H9 (cell line): ENCODE results near the gene RANBP6. TPM values are rescaled to one million over a fixed set of nuclear protein-coding genes. Genes with fewer than 3 reads are reported as not detected.

Source experiments
- DNase-seq: peaks from one replicate; pipeline ENCODE4 v3.0.0-alpha.2; 2017
- H2AFZ ChIP-seq: one replicate; pipeline ENCODE4 v1.6.1; 2013; ENCODE audit warnings: mild to moderate bottlenecking, low read length, control low read depth, moderate library complexity
- H2AK5ac ChIP-seq: 2 replicates; pipeline ENCODE4 v1.6.1; 2013; ENCODE audit warnings: low read length, control low read depth, mixed read lengths; ENCODE audit not compliant: insufficient read length
- H2BK120ac ChIP-seq: one replicate; pipeline ENCODE4 v1.6.1; 2013; ENCODE audit warnings: low read depth, mild to moderate bottlenecking, low read length, control low read depth, inconsistent platforms; ENCODE audit not compliant: poor library complexity, severe bottlenecking
- H2BK12ac ChIP-seq: 2 replicates; pipeline ENCODE4 v1.6.1; 2013; ENCODE audit warnings: low read length, control low read depth, mixed read lengths, low read depth; ENCODE audit not compliant: insufficient read length
- H2BK15ac ChIP-seq: 2 replicates; pipeline ENCODE4 v1.6.1; 2013; ENCODE audit warnings: low read depth, low read length, control low read depth
- H2BK20ac ChIP-seq: one replicate; pipeline ENCODE4 v1.6.1; 2013; ENCODE audit warnings: low read depth, mild to moderate bottlenecking, low read length, control low read depth, inconsistent platforms; ENCODE audit not compliant: poor library complexity, severe bottlenecking
- H2BK5ac ChIP-seq: 2 replicates; pipeline ENCODE4 v1.6.1; 2013; ENCODE audit warnings: low read length, control low read depth, mixed read lengths; ENCODE audit not compliant: insufficient read length
- H3K14ac ChIP-seq: 2 replicates; pipeline ENCODE4 v1.6.1; 2013; ENCODE audit warnings: low read length, control low read depth; ENCODE audit not compliant: insufficient read depth
- H3K18ac ChIP-seq: 2 replicates; pipeline ENCODE4 v1.6.1; 2013; ENCODE audit warnings: low read depth, mild to moderate bottlenecking, mixed read lengths, low read length, control low read depth; ENCODE audit not compliant: insufficient read length
- H3K23ac ChIP-seq: 2 replicates; pipeline ENCODE4 v1.6.1; 2013; ENCODE audit warnings: low read length, control low read depth, mixed read lengths, low read depth; ENCODE audit not compliant: insufficient read length
- H3K23me2 ChIP-seq: 2 replicates; pipeline ENCODE4 v1.6.1; 2013; ENCODE audit warnings: low read depth, mild to moderate bottlenecking, mixed read lengths, low read length, control low read depth; ENCODE audit not compliant: insufficient read length, poor library complexity, severe bottlenecking
- H3K27ac ChIP-seq: 2 replicates; pipeline ENCODE4 v1.5.1; 2013; ENCODE audit warnings: low read length, control low read depth, mixed read lengths, low read depth; ENCODE audit not compliant: insufficient read length
- H3K27me3 ChIP-seq: 2 replicates; pipeline ENCODE4 v1.6.1; 2013; ENCODE audit warnings: low read length, control low read depth, inconsistent platforms; ENCODE audit not compliant: insufficient read depth
- H3K4ac ChIP-seq: 2 replicates; pipeline ENCODE4 v1.6.1; 2013; ENCODE audit warnings: low read depth, mild to moderate bottlenecking, control low read depth, inconsistent platforms, low read length, moderate library complexity
- H3K4me1 ChIP-seq: 2 replicates; pipeline ENCODE4 v1.6.1; 2013; ENCODE audit warnings: low read length, control low read depth, inconsistent platforms; ENCODE audit not compliant: insufficient read depth
- H3K4me2 ChIP-seq: 2 replicates; pipeline ENCODE4 v1.6.1; 2013; ENCODE audit warnings: low read length, control low read depth, mixed read lengths; ENCODE audit not compliant: insufficient read length, insufficient read depth
- H3K56ac ChIP-seq: 2 replicates; pipeline ENCODE4 v1.6.1; 2013; ENCODE audit warnings: low read depth, mild to moderate bottlenecking, mixed read lengths, low read length, control low read depth; ENCODE audit not compliant: insufficient read length
- H3K79me1 ChIP-seq: 2 replicates; pipeline ENCODE4 v1.6.1; 2013; ENCODE audit warnings: low read depth, mild to moderate bottlenecking, moderate library complexity, low read length, control low read depth, inconsistent platforms; ENCODE audit not compliant: insufficient read depth, poor library complexity, severe bottlenecking
- H3K79me2 ChIP-seq: 2 replicates; pipeline ENCODE4 v1.6.1; 2013; ENCODE audit warnings: low read length, control low read depth, inconsistent platforms; ENCODE audit not compliant: insufficient read depth
- H3K9ac ChIP-seq: 2 replicates; pipeline ENCODE4 v1.6.1; 2013; ENCODE audit warnings: low read length, control low read depth, mixed read lengths; ENCODE audit not compliant: insufficient read length; ENCODE audit errors: extremely low read depth
- H3K9me3 ChIP-seq: one replicate; pipeline ENCODE4 v1.6.1; 2013; ENCODE audit warnings: low read depth, low read length, inconsistent platforms; ENCODE audit not compliant: control insufficient read depth
- H3T11ph ChIP-seq: one replicate; pipeline ENCODE4 v1.6.1; 2013; ENCODE audit warnings: mild to moderate bottlenecking, low read length, control low read depth, inconsistent platforms
- H4K20me1 ChIP-seq: one replicate; pipeline ENCODE4 v1.6.1; 2013; ENCODE audit not compliant: control insufficient read depth, insufficient read length, insufficient read depth
- H4K5ac ChIP-seq: 2 replicates; pipeline ENCODE4 v1.6.1; 2013; ENCODE audit warnings: low read depth, mild to moderate bottlenecking, mixed read lengths, low read length, control low read depth; ENCODE audit not compliant: insufficient read length
- H4K8ac ChIP-seq: replicated peaks from 2 replicates; pipeline ENCODE4 v1.6.1; 2013; ENCODE audit warnings: low read length, control low read depth, mixed read lengths, low read depth; ENCODE audit not compliant: insufficient read length
- H4K91ac ChIP-seq: 2 replicates; pipeline ENCODE4 v1.6.1; 2013; ENCODE audit warnings: low read depth, mild to moderate bottlenecking, moderate library complexity, mixed read lengths, low read length, control low read depth; ENCODE audit not compliant: insufficient read length
- H3K27ac Mint-ChIP-seq, 3 experiments: 2 replicates in 2 of 3; 3 replicates in 1 of 3; pipeline ENCODE4 v1.8.0; 2020 to 2021; ENCODE audit warnings: mixed read lengths in 3 of 3, mild to moderate bottlenecking in 1 of 3, moderate library complexity in 1 of 3
- H3K27me3 Mint-ChIP-seq: 2 replicates; pipeline ENCODE4 v1.8.0; 2021; ENCODE audit warnings: low read depth, mild to moderate bottlenecking, moderate library complexity, mixed read lengths
- H3K36me3 Mint-ChIP-seq, 3 experiments: 2 replicates in 2 of 3; 3 replicates in 1 of 3; pipeline ENCODE4 v1.8.0; 2020 to 2021; ENCODE audit warnings: low read depth in 3 of 3, mixed read lengths in 3 of 3; ENCODE audit not compliant: insufficient read depth in 1 of 3
- H3K4me1 Mint-ChIP-seq, 2 experiments: 2 replicates each; pipeline ENCODE4 v1.8.0; 2020; ENCODE audit warnings: mixed read lengths in 2 of 2
- H3K4me3 Mint-ChIP-seq, 2 experiments: 2 replicates in 1 of 2; 3 replicates in 1 of 2; pipeline ENCODE4 v1.8.0; 2020 to 2021; ENCODE audit warnings: mild to moderate bottlenecking in 2 of 2, mixed read lengths in 2 of 2, moderate library complexity in 1 of 2
- H3K9me3 Mint-ChIP-seq, 2 experiments: 2 replicates in 1 of 2; 3 replicates in 1 of 2; pipeline ENCODE4 v1.8.0; 2020; ENCODE audit warnings: mild to moderate bottlenecking in 2 of 2, mixed read lengths in 2 of 2, moderate library complexity in 1 of 2
- CTCF ChIP-seq: fragments of 200-600 bp; sonication (generic); conservative IDR thresholded peaks from 3 replicates; pipeline ENCODE4 v1.8.0; 2021; ENCODE audit warnings: antibody characterized with exemption, mild to moderate bottlenecking
- WGBS: extraction: QIAGEN DNeasy Blood & Tissue Kit; methylation state at CpG from one replicate; pipeline ENCODE4 v1.1.7; 2013; ENCODE audit warnings: missing lambda C conversion rate, low lambda C conversion rate, mixed read lengths; ENCODE audit not compliant: insufficient read length; ENCODE audit errors: extremely low coverage; 5-methylcytosine and 5-hydroxymethylcytosine counted together
- total RNA-seq: library from RNA; stranded (reverse); gene quantifications from 2 replicates; pipeline ENCODE4 v1.2.1, GENCODE V29; 2021

RANBP6 gene
- total RNA-seq, 1 experiment from 2014 or later: 19.1 TPM

DNA sequence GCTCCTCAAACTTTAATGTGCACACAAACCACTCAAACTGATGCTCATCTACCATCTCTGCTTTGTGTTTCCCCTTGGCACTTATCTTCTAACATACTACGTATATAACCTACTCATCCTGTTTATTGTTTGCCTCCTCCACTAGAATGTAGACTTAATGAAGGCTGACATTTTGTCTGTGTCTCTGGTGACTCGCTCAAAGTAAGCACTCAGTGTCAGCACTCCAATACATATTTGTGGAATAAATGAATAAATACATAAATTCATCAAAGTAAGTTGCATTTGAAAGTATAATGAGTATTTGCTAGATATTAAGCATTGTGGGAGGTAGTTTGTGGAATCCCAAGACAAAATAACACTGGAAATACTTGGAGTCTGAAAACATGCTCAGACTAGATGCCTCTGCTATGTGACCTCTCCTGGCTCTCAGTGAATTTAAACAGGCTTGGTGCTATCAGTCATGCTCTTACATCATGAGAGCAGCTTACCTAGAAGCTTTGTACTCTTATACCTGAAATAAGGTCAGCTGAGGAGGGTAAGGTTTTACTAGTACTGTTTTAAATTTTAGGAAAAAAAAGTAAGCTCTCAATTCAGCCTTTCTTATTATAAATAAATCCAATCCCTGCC is 37.0 kb upstream of the RANBP6 start:
- Histone ChIP-seq H3T11ph (no peak overlapping the region), H2BK120ac (no peak overlapping the region), H4K20me1 (no peaks in the 10 kb centered on the region), H4K91ac (no peak overlapping the region), H3K23ac (no peak overlapping the region), H3K23me2 (no peaks in the 10 kb centered on the region), H3K14ac (no peak overlapping the region), H3K9me3 (no peaks in the 10 kb centered on the region), H2AK5ac (no peak overlapping the region), H3K27ac (no peak overlapping the region), H3K79me2 (no peaks in the 10 kb centered on the region), H2BK15ac (no peak overlapping the region), H2AFZ (no peak overlapping the region), H3K56ac (no peak overlapping the region), H3K4ac (no peak overlapping the region), H3K4me1 (peaks cover 2% of the 10 kb centered on the region; the same call in 1 of the 2 replicates), H3K4me2 (no peak overlapping the region), H4K8ac (no peak overlapping the region), H4K5ac (no peak overlapping the region), H3K18ac (no peak overlapping the region), H2BK20ac (no peak overlapping the region), H3K79me1 (no peaks in the 10 kb centered on the region), H3K9ac (no peak overlapping the region), H2BK5ac (no peak overlapping the region), H2BK12ac (no peak overlapping the region), H3K27me3 (no peaks in the 10 kb centered on the region)
- Mint-ChIP-seq H3K4me3 (no peak overlapping the region), H3K36me3 (no peaks in the 10 kb centered on the region), H3K27me3 (no peaks in the 10 kb centered on the region), H3K9me3 (peaks cover 2 to 3% of the 10 kb centered on the region in 2 experiments; a peak in 3 of 5 replicates), H3K27ac (no peak overlapping the region), H3K4me1 (peaks cover 16 to 19% of the 10 kb centered on the region in 2 experiments)
- no CpG with 5 or more reads among the region's 2 CpGs for WGBS
- no peak for TF ChIP-seq CTCF
- no peak for DNase-seq
